Caco-2 (cell line): ENCODE results near the gene STXBP3. TPM values are rescaled to one million over a fixed set of nuclear protein-coding genes. Genes with fewer than 3 reads are reported as not detected.

Experiments used
- BruUV-seq: library from RNA; stranded (reverse); fragments of 400-500 nt; replicated peaks from 2 replicates; lab custom pipeline; 2021; lab: Mats Ljungman, UMichigan
- CTCF ChIA-PET: fragments of 300-600 bp; sonication (Branson Sonifier 250); formaldehyde crosslinking; loops from one replicate; lab custom pipeline; 2022; ENCODE audit warnings: antibody characterized with exemption; lab: Charles Lee
- POLR2A ChIA-PET: fragments of 300-600 bp; sonication (Branson Sonifier 250); formaldehyde crosslinking; loops from one replicate; lab custom pipeline; 2022; ENCODE audit warnings: antibody characterized with exemption; lab: Charles Lee
- DNase-seq, 2 experiments: peaks; one replicate each; pipeline versions ENCODE4 v3.0.0 to v3.0.0-alpha.2; 2020 to 2022
- H3K27me3 ChIP-seq: replicated peaks from 2 replicates; pipeline ENCODE4 v1.6.0; 2011; ENCODE audit warnings: low read length; ENCODE audit not compliant: control insufficient read depth, insufficient read depth
- H3K36me3 ChIP-seq: 2 replicates; pipeline ENCODE4 v1.5.1; 2011; ENCODE audit warnings: low read length; ENCODE audit not compliant: control insufficient read depth, insufficient read depth
- H3K4me1 ChIP-seq: fragments of 250-450 bp; sonication (Bioruptor Pico); 2 replicates; pipeline ENCODE4 v1.5.1; 2020; ENCODE audit warnings: mild to moderate bottlenecking
- H3K4me3 ChIP-seq: 2 replicates; pipeline ENCODE4 v1.5.1; 2011; ENCODE audit warnings: low read depth, mild to moderate bottlenecking, control low read depth, low read length
- H3K9me3 ChIP-seq: fragments of 250-450 bp; sonication (Bioruptor Pico); 2 replicates; pipeline ENCODE4 v1.5.1; 2020; ENCODE audit warnings: mild to moderate bottlenecking, moderate library complexity
- H3K27ac Mint-ChIP-seq: one replicate; pipeline ENCODE4 v1.8.0; 2022; ENCODE audit warnings: mixed read lengths; ENCODE audit not compliant: unreplicated experiment
- H3K27me3 Mint-ChIP-seq: one replicate; pipeline ENCODE4 v1.8.0; 2022; ENCODE audit warnings: mixed read lengths; ENCODE audit not compliant: insufficient read depth, unreplicated experiment
- H3K36me3 Mint-ChIP-seq: one replicate; pipeline ENCODE4 v1.8.0; 2022; ENCODE audit warnings: mild to moderate bottlenecking, mixed read lengths; ENCODE audit not compliant: insufficient read depth, unreplicated experiment
- H3K4me1 Mint-ChIP-seq: one replicate; pipeline ENCODE4 v1.8.0; 2022; ENCODE audit warnings: low read depth, mixed read lengths; ENCODE audit not compliant: unreplicated experiment
- H3K4me3 Mint-ChIP-seq: one replicate; pipeline ENCODE4 v1.8.0; 2022; ENCODE audit warnings: mild to moderate bottlenecking, moderate library complexity, mixed read lengths; ENCODE audit not compliant: unreplicated experiment
- H3K9me3 Mint-ChIP-seq: one replicate; pipeline ENCODE4 v1.8.0; 2022; ENCODE audit warnings: mixed read lengths; ENCODE audit not compliant: unreplicated experiment
- CTCF ChIP-seq, 2 experiments: fragments of 200-600 bp in 1 of 2; IDR thresholded peaks; 1 replicate in 1 of 2; 2 replicates in 1 of 2; pipeline versions ENCODE4 v1.5.1 to v1.8.0; 2011 to 2022; ENCODE audit warnings: antibody characterized with exemption in 1 of 2, control low read depth in 1 of 2, inconsistent platforms in 1 of 2, low read depth in 1 of 2, low read length in 1 of 2, mild to moderate bottlenecking in 1 of 2, moderate library complexity in 1 of 2; ENCODE audit not compliant: insufficient read depth in 1 of 2, severe bottlenecking in 1 of 2, unreplicated experiment in 1 of 2
- intact Hi-C: fragments of 100-400 bp; cut with micrococcal nuclease; formaldehyde crosslinking; loops from one replicate; pipeline ENCODE4 v1.10.0; 2022; ENCODE audit not compliant: unreplicated experiment
- total RNA-seq: library from RNA; stranded (reverse); gene quantifications from 2 replicates; pipeline ENCODE4 v1.2.3, GENCODE V29; 2022

STXBP3 gene
- total RNA-seq, 1 experiment from 2014 or later: 34.3 TPM

GRCh38 chr1:108785880-108786279 is 39.4 kb downstream of the STXBP3 start:
- ChIA-PET POLR2A (no interaction called here), CTCF (no interaction called here)
- Histone ChIP-seq H3K4me1 (peaks cover 8% of the 10 kb centered on the region; the same call in 1 of the 2 replicates), H3K27me3 (no peaks in the 10 kb centered on the region), H3K4me3 (no peak overlapping the region), H3K36me3 (no peaks in the 10 kb centered on the region), H3K9me3 (peaks cover 8% of the 10 kb centered on the region)
- BruUV-seq: no TSS peak
- Mint-ChIP-seq H3K9me3 (peaks cover 10% of the 10 kb centered on the region), H3K27ac (no peak overlapping the region), H3K27me3 (no peaks in the 10 kb centered on the region), H3K4me1 (peaks cover 5% of the 10 kb centered on the region), H3K4me3 (no peak overlapping the region), H3K36me3 (peaks cover 40% of the 10 kb centered on the region)
- DNase-seq: no peak
- intact Hi-C loops: no loop called here
- TF ChIP-seq CTCF (IDR thresholded peaks at IDR 0.05; ENCODE audit: insufficient read depth in 1 of 2, low read depth in 1 of 2, low read length in 1 of 2, severe bottlenecking in 1 of 2, unreplicated experiment in 1 of 2): no peak

- no peak overlapping the region for H3K4me3 Mint-ChIP-seq
- H3K36me3 Mint-ChIP-seq: peaks cover 26% of the 10 kb centered on the region
- no peaks in the 10 kb centered on the region for H3K27me3 Mint-ChIP-seq
- intact Hi-C loops: no loop called here
- Histone ChIP-seq H3K27me3 (no peaks in the 10 kb centered on the region), H3K36me3 (no peaks in the 10 kb centered on the region), H3K9me3 (peaks cover 6% of the 10 kb centered on the region), H3K4me1 (peaks cover 4% of the 10 kb centered on the region; the same call in 1 of the 2 replicates), H3K4me3 (no peak overlapping the region)
- TF ChIP-seq CTCF (IDR thresholded peaks at IDR 0.05; ENCODE audit: insufficient read depth in 1 of 2, low read depth in 1 of 2, low read length in 1 of 2, severe bottlenecking in 1 of 2, unreplicated experiment in 1 of 2): no peak
- peaks cover 18% of the 10 kb centered on the region for H3K9me3 Mint-ChIP-seq
- no peak overlapping the region for H3K27ac Mint-ChIP-seq
- POLR2A ChIA-PET: no interaction called here
- no TSS peak for BruUV-seq
- CTCF ChIA-PET: no interaction called here
- DNase-seq: no peak
- peaks cover 5% of the 10 kb centered on the region for H3K4me1 Mint-ChIP-seq
Observed at GRCh38 chr1:108791790-108792189, 45.3 kb downstream of the STXBP3 start.

GRCh38 chr1:108792420-108792819 is 45.9 kb downstream of the STXBP3 start:
- CTCF ChIA-PET: interaction anchor here (0.7 kb wide), 1 partner anchor 105 kb away, joined by 3 read pairs; no protein-coding TSS in a partner anchor
- Histone ChIP-seq H3K9me3 (peaks cover 6% of the 10 kb centered on the region), H3K36me3 (no peaks in the 10 kb centered on the region), H3K4me3 (no peak overlapping the region), H3K27me3 (no peaks in the 10 kb centered on the region), H3K4me1 (peaks cover 4% of the 10 kb centered on the region; the same call in 1 of the 2 replicates)
- no peak for TF ChIP-seq CTCF (IDR thresholded peaks at IDR 0.05; ENCODE audit: insufficient read depth in 1 of 2, low read depth in 1 of 2, low read length in 1 of 2, severe bottlenecking in 1 of 2, unreplicated experiment in 1 of 2)
- H3K36me3 Mint-ChIP-seq: peaks cover 21% of the 10 kb centered on the region
- no peak for DNase-seq
- no peak overlapping the region for H3K27ac Mint-ChIP-seq
- H3K9me3 Mint-ChIP-seq: peaks cover 18% of the 10 kb centered on the region
- BruUV-seq: no TSS peak
- no peak overlapping the region for H3K4me3 Mint-ChIP-seq
- H3K27me3 Mint-ChIP-seq: no peaks in the 10 kb centered on the region
- H3K4me1 Mint-ChIP-seq: peaks cover 5% of the 10 kb centered on the region
- POLR2A ChIA-PET: no interaction called here
- intact Hi-C loops: no loop called here
